ENCODE results near the gene PALLD.
"Not testable (repeated sequence)": the region's sequence is repeated elsewhere in the genome, so short reads cannot be mapped to it uniquely, and the experiment has no call there.

Gene PALLD

GRCh38 chr4:168496834-168497233 is at the start of gene PALLD:
Gene PALLD (plus strand): TSS chr4:168497052.
- no peak for DNase-seq

- not testable (repeated sequence) for DNase-seq
These were observed 47.8 kb upstream of the PALLD start for GRCh38 chr4:168449063-168449462.

GRCh38 chr4:168449719-168450452 is 47.0 kb upstream of the PALLD start:
- no peak for DNase-seq

- DNase-seq = no peak
These were observed 45.5 kb upstream of the PALLD start for GRCh38 chr4:168451331-168451730.

- no peak for DNase-seq
These were observed 45.0 kb upstream of the PALLD start for GRCh38 chr4:168451744-168452390.

- no peak for DNase-seq
These were observed 43.7 kb upstream of the PALLD start for GRCh38 chr4:168453146-168453545.

- DNase-seq = not testable (repeated sequence)
These were observed 38.6 kb upstream of the PALLD start for GRCh38 chr4:168458256-168458655.

GRCh38 chr4:168461821-168462220 is 35.0 kb upstream of the PALLD start:
- no peak for DNase-seq

- no peak for DNase-seq
These were observed 23.9 kb upstream of the PALLD start for GRCh38 chr4:168472920-168473319.

- DNase-seq = no peak
These were observed 22.1 kb upstream of the PALLD start for GRCh38 chr4:168474660-168475320.

GRCh38 chr4:168475745-168476144 is 21.1 kb upstream of the PALLD start:
- no peak for DNase-seq

- no peak for DNase-seq
These were observed 18.0 kb upstream of the PALLD start for GRCh38 chr4:168478868-168479267.

GRCh38 chr4:168480931-168481611 is 15.8 kb upstream of the PALLD start:
- DNase-seq = no peak

GRCh38 chr4:168483811-168484210 is 13.0 kb upstream of the PALLD start:
- DNase-seq = no peak

GRCh38 chr4:168484626-168485025 is 12.2 kb upstream of the PALLD start:
- no peak for DNase-seq

GRCh38 chr4:168485156-168485910 is 11.5 kb upstream of the PALLD start:
- no peak for DNase-seq

- no peak for DNase-seq
These were observed 10.0 kb upstream of the PALLD start for GRCh38 chr4:168486912-168487281.

GRCh38 chr4:168487282-168488035 is 9.4 kb upstream of the PALLD start:
- DNase-seq = no peak

- no peak for DNase-seq
These were observed 8.0 kb upstream of the PALLD start for GRCh38 chr4:168488869-168489274.

- DNase-seq = no peak
These were observed 7.2 kb upstream of the PALLD start for GRCh38 chr4:168489616-168490015.

- DNase-seq = no peak
These were observed 6.1 kb upstream of the PALLD start for GRCh38 chr4:168490711-168491110.

GRCh38 chr4:168491563-168491962 is 5.3 kb upstream of the PALLD start:
- no peak for DNase-seq
